Measurements from ENCODE around the gene PSMA6. TPM values are rescaled to one million over a fixed set of nuclear protein-coding genes. Genes with fewer than 3 reads are reported as not detected.

The PSMA6 gene
- polyA plus RNA-seq, 1 donor (not counting 4 experiments of a cell fraction or from before 2014, with no cell fraction given), result 326 TPM

DNA sequence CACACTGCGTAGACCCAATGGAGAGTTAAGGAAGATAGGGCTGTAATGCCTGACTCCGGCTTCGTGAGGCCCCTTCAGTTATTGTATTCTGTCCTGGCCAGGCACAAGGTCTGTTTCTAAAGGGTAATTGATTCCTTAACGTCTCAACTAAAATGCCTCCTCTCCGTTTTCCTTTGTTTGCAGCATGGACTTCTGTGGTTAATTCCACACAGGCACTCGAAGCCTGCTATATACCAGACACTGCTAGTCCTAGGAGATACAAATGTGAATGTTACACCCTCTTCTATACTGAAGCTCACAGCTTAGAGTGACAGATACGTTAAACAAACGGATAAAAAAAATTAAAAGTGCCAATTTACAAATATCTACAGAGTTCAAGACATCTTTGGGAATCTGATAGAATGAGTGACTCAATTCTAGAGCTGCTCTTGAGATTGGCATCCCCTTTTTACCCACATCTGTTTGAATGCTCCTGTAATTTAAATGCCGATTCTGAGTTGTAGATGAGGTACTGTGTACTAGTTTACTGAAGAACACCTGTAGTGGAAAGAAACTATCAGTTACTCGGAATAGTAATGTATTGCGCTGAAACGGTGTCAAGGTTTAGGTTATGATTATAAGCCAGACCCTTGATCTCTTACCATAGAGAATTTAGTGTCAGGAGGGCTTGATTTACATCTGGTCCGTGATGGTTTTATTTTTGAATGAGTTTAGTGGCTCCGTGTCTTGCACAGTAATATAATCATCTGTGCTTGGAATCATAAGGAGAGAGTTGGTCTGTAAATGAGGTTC, 784 bp downstream of the PSMA6 start:
- H3K27me3 ChIP-seq (ENCODE audit: control insufficient read depth, extremely low read depth, insufficient read depth, low read length), result no peaks in the 10 kb centered on the region
- H3K79me2 ChIP-seq (ENCODE audit: control insufficient read depth, insufficient read depth, low read length), result peaks cover 58% of the 10 kb centered on the region
- dilution Hi-C loops (cut with MboI; ENCODE audit: extremely low pct_ligation_motif_present, low sequenced_read_pairs), result no loop called here
- peak overlapping the region; percentile 99 for H3K4me2 ChIP-seq (ENCODE audit: control insufficient read depth, extremely low read depth, insufficient read depth, low read depth, low read length)
- TF ChIP-seq EZH2 (IDR thresholded peaks at IDR 0.05; ENCODE audit: low read length), result no peak
- TF ChIP-seq, protein P1, sequence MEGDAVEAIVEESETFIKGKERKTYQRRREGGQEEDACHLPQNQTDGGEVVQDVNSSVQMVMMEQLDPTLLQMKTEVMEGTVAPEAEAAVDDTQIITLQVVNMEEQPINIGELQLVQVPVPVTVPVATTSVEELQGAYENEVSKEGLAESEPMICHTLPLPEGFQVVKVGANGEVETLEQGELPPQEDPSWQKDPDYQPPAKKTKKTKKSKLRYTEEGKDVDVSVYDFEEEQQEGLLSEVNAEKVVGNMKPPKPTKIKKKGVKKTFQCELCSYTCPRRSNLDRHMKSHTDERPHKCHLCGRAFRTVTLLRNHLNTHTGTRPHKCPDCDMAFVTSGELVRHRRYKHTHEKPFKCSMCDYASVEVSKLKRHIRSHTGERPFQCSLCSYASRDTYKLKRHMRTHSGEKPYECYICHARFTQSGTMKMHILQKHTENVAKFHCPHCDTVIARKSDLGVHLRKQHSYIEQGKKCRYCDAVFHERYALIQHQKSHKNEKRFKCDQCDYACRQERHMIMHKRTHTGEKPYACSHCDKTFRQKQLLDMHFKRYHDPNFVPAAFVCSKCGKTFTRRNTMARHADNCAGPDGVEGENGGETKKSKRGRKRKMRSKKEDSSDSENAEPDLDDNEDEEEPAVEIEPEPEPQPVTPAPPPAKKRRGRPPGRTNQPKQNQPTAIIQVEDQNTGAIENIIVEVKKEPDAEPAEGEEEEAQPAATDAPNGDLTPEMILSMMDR (optimal IDR thresholded peaks at IDR 0.05 in 1 of 3, IDR thresholded peaks at IDR 0.05 in 1 of 3, conservative IDR thresholded peaks at IDR 0.05 in 1 of 3; ENCODE audit: extremely low read depth in 1 of 3, insufficient read depth in 2 of 3, low read length in 3 of 3), result no peak
- peaks cover 2 to 7% of the 10 kb centered on the region in 2 experiments for H3K36me3 ChIP-seq (ENCODE audit: control insufficient read depth in 2 of 2, extremely low read depth in 1 of 2, insufficient read depth in 2 of 2, low read length in 2 of 2)
- peak overlapping the region; percentile 92 for H3K27ac ChIP-seq (ENCODE audit: control insufficient read depth, insufficient read depth, low read length)
- peaks cover 15% of the 10 kb centered on the region for H3K4me1 ChIP-seq (ENCODE audit: control insufficient read depth, extremely low read depth, insufficient read depth, low read length)
- no peaks in the 10 kb centered on the region for H4K20me1 ChIP-seq (ENCODE audit: control insufficient read depth, extremely low read depth, insufficient read depth, low read length)
- no peak for FAIRE-seq
- peaks cover 3% of the 10 kb centered on the region for H3K9me1 ChIP-seq (ENCODE audit: control insufficient read depth, extremely low read depth, insufficient read depth, low read length)
- no peaks in the 10 kb centered on the region for H3K9me3 ChIP-seq (ENCODE audit: control insufficient read depth, low read depth, low read length)
- H3K4me3 ChIP-seq (ENCODE audit: control insufficient read depth in 2 of 3, extremely low read depth in 1 of 3, insufficient read depth in 2 of 3, low read depth in 1 of 3, low read length in 3 of 3), result peak overlapping the region; percentile 57 to 96 (median 92)
- DNase-seq (ENCODE audit: low read depth, low spot score), result no peak
- H3K9ac ChIP-seq (ENCODE audit: control insufficient read depth, extremely low read depth, insufficient read depth, low read length), result peak overlapping the region; percentile 96
- peak overlapping the region; percentile 86 for H2AFZ ChIP-seq (ENCODE audit: control insufficient read depth, low read length)

DNA sequence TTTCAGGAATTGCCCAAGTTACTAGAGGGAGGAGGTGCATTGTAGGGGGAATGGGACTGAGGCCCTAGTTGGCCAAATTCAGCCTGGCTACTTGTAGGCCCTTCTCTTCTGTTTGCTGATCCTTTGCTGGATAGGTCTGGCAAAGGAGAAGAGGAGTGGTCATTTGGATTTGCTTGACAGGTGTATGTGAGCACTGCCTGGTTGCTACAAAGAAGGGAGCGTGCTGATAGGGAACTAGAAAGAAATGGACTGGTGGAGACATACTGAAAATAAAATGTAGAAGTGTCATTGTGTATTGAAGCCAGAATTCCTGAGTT, 3.6 kb downstream of the PSMA6 start:
- Histone ChIP-seq H3K4me3 (ENCODE audit: control insufficient read depth in 2 of 3, extremely low read depth in 1 of 3, insufficient read depth in 2 of 3, low read depth in 1 of 3, low read length in 3 of 3) (no peak overlapping the region), H2AFZ (ENCODE audit: control insufficient read depth, low read length) (no peak overlapping the region), H3K36me3 (ENCODE audit: control insufficient read depth in 2 of 2, extremely low read depth in 1 of 2, insufficient read depth in 2 of 2, low read length in 2 of 2) (peaks cover 3 to 7% of the 10 kb centered on the region in 2 experiments), H3K9ac (ENCODE audit: control insufficient read depth, extremely low read depth, insufficient read depth, low read length) (peak overlapping the region; percentile 9), H3K9me3 (ENCODE audit: control insufficient read depth, low read depth, low read length) (no peaks in the 10 kb centered on the region), H3K27ac (ENCODE audit: control insufficient read depth, insufficient read depth, low read length) (no peak overlapping the region), H3K27me3 (ENCODE audit: control insufficient read depth, extremely low read depth, insufficient read depth, low read length) (no peaks in the 10 kb centered on the region), H3K4me2 (ENCODE audit: control insufficient read depth, extremely low read depth, insufficient read depth, low read depth, low read length) (peak overlapping the region; percentile 27), H3K4me1 (ENCODE audit: control insufficient read depth, extremely low read depth, insufficient read depth, low read length) (peaks cover 26% of the 10 kb centered on the region), H4K20me1 (ENCODE audit: control insufficient read depth, extremely low read depth, insufficient read depth, low read length) (no peaks in the 10 kb centered on the region), H3K79me2 (ENCODE audit: control insufficient read depth, insufficient read depth, low read length) (peaks cover 86% of the 10 kb centered on the region), H3K9me1 (ENCODE audit: control insufficient read depth, extremely low read depth, insufficient read depth, low read length) (peaks cover 3% of the 10 kb centered on the region)
- DNase-seq (ENCODE audit: low read depth, low spot score) (no peak), FAIRE-seq (no peak)
- no peak for TF ChIP-seq EZH2 (IDR thresholded peaks at IDR 0.05; ENCODE audit: low read length)
- TF ChIP-seq, protein P1 (optimal IDR thresholded peaks at IDR 0.05 in 1 of 3, IDR thresholded peaks at IDR 0.05 in 1 of 3, conservative IDR thresholded peaks at IDR 0.05 in 1 of 3; ENCODE audit: extremely low read depth in 1 of 3, insufficient read depth in 2 of 3, low read length in 3 of 3), result no peak
- dilution Hi-C loops (cut with MboI; ENCODE audit: extremely low pct_ligation_motif_present, low sequenced_read_pairs), result no loop called here
